Caki2 (cell line): Measurements from ENCODE around the gene PIF1. TPM values are rescaled to one million over a fixed set of nuclear protein-coding genes. Genes with fewer than 3 reads are reported as not detected.

Source experiments
- DNase-seq: peaks from one replicate; pipeline ENCODE4 v3.0.0-alpha.2; 2015; ENCODE audit warnings: low read depth
- in situ Hi-C: cut with HindIII; loops from 2 replicates; pipeline ENCODE4 v1.10.0; 2016; ENCODE audit warnings: low sequenced_read_pairs, low pct_unique_long_range_greater_than_20kb, mixed read lengths
- total RNA-seq: library from RNA; depleted of rRNA; stranded (reverse); fragments of >200 nt; shearing (Covaris generic); gene quantifications from 2 replicates; pipeline ENCODE4 v1.2.3, GENCODE V29; 2014; ENCODE audit warnings: low replicate concordance

PIF1 gene
- total RNA-seq, 1 experiment from 2014 or later: 17.0 TPM

GRCh38 chr15:64791401-64791800 is 34.0 kb downstream of the PIF1 start:
- in situ Hi-C loops: no loop called here
- no peak for DNase-seq

GRCh38 chr15:64783796-64784195 is 41.7 kb downstream of the PIF1 start:
- in situ Hi-C loops: no loop called here
- no peak for DNase-seq

- DNase-seq: no peak
- in situ Hi-C loops: no loop called here
Observed at GRCh38 chr15:64782751-64783150, 42.7 kb downstream of the PIF1 start.

- in situ Hi-C loops: no loop called here
- no peak for DNase-seq
Observed at GRCh38 chr15:64781299-64781698, 44.1 kb downstream of the PIF1 start.

GRCh38 chr15:64780600-64781156 is 44.8 kb downstream of the PIF1 start:
- no peak for DNase-seq
- in situ Hi-C loops: no loop called here

GRCh38 chr15:64779630-64780029 is 45.8 kb downstream of the PIF1 start:
- DNase-seq: no peak
- in situ Hi-C loops: no loop called here

- in situ Hi-C loops: no loop called here
- no peak for DNase-seq
Observed at GRCh38 chr15:64779024-64779423, 46.4 kb downstream of the PIF1 start.

DNA sequence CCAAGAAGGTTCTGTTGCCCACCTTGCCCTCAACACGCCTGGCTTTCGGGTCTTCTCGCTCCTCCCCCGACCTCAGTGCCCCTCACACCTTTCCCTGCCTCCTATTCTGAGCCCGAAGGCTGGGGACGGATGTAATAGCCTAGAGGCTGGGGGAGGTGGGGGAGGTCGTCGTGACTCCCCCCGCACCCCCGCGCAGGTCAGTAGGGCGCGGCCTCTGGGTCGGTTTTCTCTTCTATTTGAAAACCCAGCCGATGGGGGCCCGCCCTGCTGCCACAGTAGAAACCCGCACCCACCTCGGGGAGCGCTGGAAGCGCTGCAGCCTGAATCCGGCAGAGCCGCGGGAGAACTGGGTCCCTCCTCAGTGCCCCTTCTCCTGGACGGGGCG is 49.1 kb downstream of the PIF1 start:
- no peak for DNase-seq
- in situ Hi-C loops: no loop called here

DNA sequence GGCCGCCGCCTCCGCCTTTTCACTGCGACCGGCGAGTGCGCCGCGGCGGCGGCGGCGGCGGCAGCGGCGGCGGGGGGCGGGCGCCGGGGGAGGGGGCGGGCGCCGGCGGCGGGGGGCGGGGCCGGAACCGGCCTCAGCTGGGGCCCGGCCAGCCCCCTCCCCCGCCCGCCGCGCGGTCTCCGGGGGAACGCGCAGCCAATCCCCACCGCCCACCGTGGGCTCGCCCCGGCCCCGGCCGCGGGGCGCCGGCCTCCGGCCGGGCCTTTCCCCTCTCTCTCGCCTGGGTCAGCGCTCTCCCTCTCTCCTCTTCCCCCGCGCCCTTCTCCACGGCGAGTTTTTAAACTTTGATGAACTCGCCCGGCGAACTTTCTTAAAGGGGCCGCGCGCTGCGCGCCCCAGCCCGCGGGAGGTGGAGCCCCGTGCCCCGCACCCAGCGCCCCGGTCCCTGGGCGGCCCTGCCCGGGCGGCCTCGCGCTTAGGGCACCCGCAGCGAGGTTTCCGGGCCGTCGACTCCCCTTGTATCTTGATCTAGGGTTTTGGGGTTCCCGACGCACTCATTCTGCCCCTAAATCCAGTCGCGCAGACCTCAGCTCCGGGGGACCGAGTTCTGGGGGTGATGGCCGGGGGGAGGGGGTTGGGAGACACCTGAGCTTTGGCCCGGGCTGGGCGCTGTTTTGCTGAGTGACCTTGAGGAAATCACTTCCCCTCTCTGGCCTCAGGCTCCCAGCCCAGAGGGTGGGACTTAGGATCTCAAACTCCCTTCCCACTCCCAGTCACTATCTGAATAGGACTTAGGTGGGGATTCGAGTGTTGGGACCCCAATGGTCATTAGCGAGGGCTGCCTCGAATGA is 49.7 kb downstream of the PIF1 start, which contains the start of gene RBPMS2:
RBPMS2 (minus strand) TSS at position 39 of the 851 bp plus-strand sequence. CDS start 270 bp downstream, outside the sequence.
- in situ Hi-C loops: no loop called here
- no peak for DNase-seq

DNA sequence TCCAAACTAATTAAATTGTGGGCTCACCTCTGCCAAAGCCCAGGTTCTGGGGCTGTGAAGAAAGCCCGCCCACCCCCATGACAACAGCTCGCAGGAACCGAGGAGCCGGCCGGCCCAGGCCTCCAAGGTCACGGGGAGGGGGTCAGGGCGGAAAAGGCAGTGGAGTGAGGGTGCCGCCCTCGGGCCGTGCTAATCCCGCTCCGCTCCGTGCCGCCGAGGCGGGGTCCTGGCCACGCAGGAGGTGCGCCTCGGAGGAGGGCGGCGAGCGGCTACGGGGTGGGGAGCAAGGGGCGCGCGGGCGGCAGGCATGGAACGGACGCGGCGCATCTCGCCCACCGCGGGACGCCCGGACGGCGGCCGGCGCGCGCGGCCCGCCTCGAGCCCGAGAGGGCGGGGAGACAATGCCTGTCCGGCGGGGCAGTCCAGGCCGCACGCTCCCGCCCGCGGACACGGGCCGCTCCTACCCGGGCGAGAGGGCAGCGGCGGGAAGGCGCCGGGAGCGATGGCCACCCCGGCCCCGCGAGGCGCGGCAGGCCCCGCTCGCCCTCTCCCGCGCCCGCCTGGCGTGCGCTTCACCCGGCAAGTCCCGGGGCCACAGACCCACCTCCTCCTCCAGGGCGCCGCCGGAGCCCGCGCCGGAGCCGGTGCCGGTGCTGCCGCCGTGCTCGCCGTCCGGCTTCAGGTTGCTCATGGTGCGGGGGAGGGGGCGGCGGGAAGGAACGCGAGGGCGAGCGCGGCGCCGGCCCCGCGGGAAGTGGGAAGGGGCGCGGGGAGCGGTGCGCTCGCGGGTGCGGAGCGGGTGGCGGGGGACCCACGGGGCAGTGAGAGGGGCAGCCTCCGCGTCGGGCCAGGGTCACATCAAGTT is 50.6 kb downstream of the PIF1 start:
- in situ Hi-C loops: no loop called here
- no peak for DNase-seq

DNA sequence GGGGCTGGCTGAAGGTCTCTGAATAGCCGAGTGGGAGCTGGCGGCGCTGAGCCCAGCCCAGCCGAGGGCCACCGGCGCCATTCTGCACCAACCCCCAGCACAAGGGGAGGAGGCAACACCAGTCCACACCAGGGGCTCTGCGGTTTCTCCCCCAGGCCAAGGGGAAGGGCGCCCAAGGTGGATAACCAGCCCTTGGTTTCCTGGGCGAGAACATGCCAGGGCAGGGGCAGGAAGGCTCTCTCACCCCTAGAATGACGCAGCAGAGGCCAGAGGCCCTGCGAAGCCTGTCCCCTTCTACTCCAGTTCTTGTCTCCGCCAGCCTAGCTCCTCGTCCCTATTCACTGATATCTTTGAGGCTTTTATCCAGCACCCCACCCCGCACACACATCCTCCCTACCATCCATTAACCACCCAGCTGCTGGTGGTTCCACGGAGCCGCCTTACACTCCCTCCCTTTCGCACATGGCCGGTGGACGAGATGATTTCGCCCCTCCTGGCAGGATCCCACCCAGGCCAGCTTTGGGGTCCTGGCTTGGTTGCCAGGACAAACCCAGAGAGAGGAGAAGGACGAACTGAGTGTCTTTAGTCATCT is 51.3 kb downstream of the PIF1 start:
- in situ Hi-C loops: no loop called here
- no peak for DNase-seq

DNA sequence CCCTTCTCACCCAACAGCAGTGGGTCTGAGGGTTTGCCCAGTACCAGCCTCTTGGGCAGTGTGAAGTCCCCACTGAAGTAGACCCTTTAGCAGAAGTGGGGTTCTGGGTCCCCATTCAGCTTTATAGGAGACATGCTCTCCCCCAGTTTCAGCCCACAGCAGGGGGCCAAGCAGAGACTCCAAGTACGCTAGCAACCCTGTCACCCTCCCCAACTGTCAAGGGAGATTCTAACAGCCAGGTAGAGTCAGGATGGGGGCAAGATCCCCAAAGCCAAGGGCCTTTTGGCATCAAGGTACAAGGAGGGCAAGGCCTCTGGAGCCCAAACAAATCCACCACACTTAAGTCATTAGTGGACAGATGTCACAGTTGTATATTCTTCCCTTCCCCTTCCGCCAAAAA is 51.8 kb downstream of the PIF1 start:
- DNase-seq: no peak
- in situ Hi-C loops: no loop called here

DNA sequence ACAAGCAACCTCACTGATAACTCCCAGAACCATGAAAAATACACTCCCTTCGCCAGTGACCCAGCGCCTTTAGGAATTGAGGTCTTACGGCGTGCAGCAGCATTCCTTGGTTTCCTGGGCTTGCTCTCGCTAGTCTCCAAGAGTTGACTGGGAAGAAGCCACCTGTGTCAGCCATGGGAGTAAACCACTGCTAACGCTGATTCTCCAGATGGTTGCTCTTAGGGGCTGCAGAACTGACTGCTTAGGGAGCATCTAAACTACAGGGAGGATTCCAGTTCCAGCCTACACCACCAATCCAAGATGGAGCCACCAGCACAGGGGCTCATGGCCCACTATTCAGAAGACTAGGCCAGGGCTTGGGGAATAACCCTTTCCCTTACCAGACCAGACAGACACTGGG is 52.5 kb downstream of the PIF1 start:
- in situ Hi-C loops: no loop called here
- no peak for DNase-seq

- in situ Hi-C loops: no loop called here
- DNase-seq: no peak
Observed at GRCh38 chr15:64772488-64772887, 53.0 kb downstream of the PIF1 start.

DNA sequence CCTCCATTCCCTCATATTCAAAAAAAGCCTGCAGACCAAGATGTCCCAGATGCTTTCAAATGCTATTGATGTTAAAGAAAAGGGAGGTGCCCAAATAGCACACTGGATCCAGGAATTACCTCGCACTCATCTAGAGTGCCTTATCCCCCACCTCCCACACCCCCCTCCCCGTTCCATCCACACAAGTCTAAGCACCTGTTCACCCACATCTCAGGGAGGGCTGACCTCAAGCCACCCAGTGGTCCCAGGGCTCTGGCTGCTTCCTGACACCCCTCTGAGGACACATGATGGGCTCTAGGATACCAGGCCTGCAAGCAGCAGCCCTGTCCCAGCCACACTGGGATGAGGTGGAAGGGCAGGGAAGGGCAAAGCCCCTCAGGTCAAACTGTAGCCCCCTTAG is 54.8 kb downstream of the PIF1 start:
- in situ Hi-C loops: no loop called here
- DNase-seq: no peak

- no peak for DNase-seq
- in situ Hi-C loops: no loop called here
Observed at GRCh38 chr15:64767203-64767602, 58.2 kb downstream of the PIF1 start.

DNA sequence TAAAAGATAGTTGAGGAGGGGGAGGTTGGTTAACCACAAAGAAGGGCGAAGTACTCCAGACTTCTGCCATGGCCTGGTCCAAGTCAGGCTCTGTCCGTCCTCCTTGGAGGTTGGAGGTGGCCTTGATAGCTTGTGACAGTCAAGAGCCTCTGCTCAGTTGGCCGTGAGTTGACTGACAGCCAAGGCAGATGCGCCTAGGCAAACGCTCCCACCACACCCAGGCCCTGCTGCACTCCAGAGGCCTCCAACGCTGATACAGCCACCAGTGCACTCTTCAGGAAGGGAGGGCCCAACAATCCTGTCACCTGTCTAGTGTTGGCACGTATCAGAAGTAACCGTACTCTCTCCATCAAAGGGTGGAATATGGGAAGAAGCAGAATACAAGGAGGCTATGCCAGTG is 59.4 kb downstream of the PIF1 start:
- in situ Hi-C loops: no loop called here
- DNase-seq: no peak
